GM21381 (cell line): ENCODE data around the gene NAA40.

Experiments used
- ATAC-seq: cut with Tn5 transposase; IDR thresholded peaks from one replicate; pipeline ENCODE4 v1.9.1; 2021; ENCODE audit warnings: mild to moderate bottlenecking, moderate library complexity; ENCODE audit not compliant: unreplicated experiment

The NAA40 gene

GRCh38 chr11:63938479-63939396 lies at the start of gene NAA40:
Gene NAA40 (plus strand): TSS chr11:63939002. CDS start chr11:63939097, 95 bp downstream.
- ATAC-seq: peak; percentile 92

GRCh38 chr11:63889344-63889743 lies 49.5 kb upstream of the NAA40 start:
- no peak for ATAC-seq

GRCh38 chr11:63890368-63890767 lies 48.4 kb upstream of the NAA40 start:
- ATAC-seq: no peak

- ATAC-seq: no peak
Observed at GRCh38 chr11:63892228-63892627, 46.6 kb upstream of the NAA40 start.

- ATAC-seq: no peak
Observed at GRCh38 chr11:63893355-63893754, 45.4 kb upstream of the NAA40 start.

- ATAC-seq: no peak
Observed at GRCh38 chr11:63896071-63896470, 42.7 kb upstream of the NAA40 start.

GRCh38 chr11:63897459-63898146 lies 41.2 kb upstream of the NAA40 start:
- ATAC-seq: no peak

- ATAC-seq: no peak
Observed at GRCh38 chr11:63901660-63902059, 37.1 kb upstream of the NAA40 start.

GRCh38 chr11:63903884-63904283 lies 34.9 kb upstream of the NAA40 start:
- no peak for ATAC-seq

GRCh38 chr11:63904743-63905142 lies 34.1 kb upstream of the NAA40 start:
- no peak for ATAC-seq

- ATAC-seq: no peak
Observed at GRCh38 chr11:63905179-63905578, 33.6 kb upstream of the NAA40 start.

- ATAC-seq: no peak
Observed at GRCh38 chr11:63906087-63906486, 32.7 kb upstream of the NAA40 start.

GRCh38 chr11:63906585-63906984 lies 32.2 kb upstream of the NAA40 start:
- no peak for ATAC-seq

- ATAC-seq: no peak
Observed at GRCh38 chr11:63907063-63907462, 31.7 kb upstream of the NAA40 start.

- ATAC-seq: no peak
Observed at GRCh38 chr11:63907808-63908530, 30.8 kb upstream of the NAA40 start.

- ATAC-seq: no peak
Observed at GRCh38 chr11:63908631-63909401, 30.0 kb upstream of the NAA40 start.

- ATAC-seq: no peak
Observed at GRCh38 chr11:63909591-63910506, 29.0 kb upstream of the NAA40 start.

- no peak for ATAC-seq
Observed at GRCh38 chr11:63910675-63911074, 28.1 kb upstream of the NAA40 start.

GRCh38 chr11:63911440-63911839 lies 27.4 kb upstream of the NAA40 start:
- ATAC-seq: no peak

GRCh38 chr11:63911876-63912275 lies 26.9 kb upstream of the NAA40 start:
- no peak for ATAC-seq
